K562 (cell line): ENCODE results near the gene BAIAP3. TPM values are rescaled to one million over a fixed set of nuclear protein-coding genes. Genes with fewer than 3 reads are reported as not detected.
A peak's percentile ranks its signal among the peaks of the same experiment; 100 is the strongest.

ENCODE experiments used
- AFF4 ChIP-seq: sonication (generic); formaldehyde crosslinking; IDR thresholded peaks from 2 replicates; pipeline ENCODE4 v1.8.0; 2023; ENCODE audit warnings: mild to moderate bottlenecking, missing genetic modification reagents
- ATF3 ChIP-seq, 2 experiments: fragments of 450-650 bp in 1 of 2; sonication (generic) in 1 of 2; formaldehyde crosslinking in 1 of 2; IDR thresholded peaks in 1 of 2; conservative IDR thresholded peaks in 1 of 2; 2 replicates each; pipeline versions ENCODE4 v1.6.1 to v1.8.1; 2016 to 2023; ENCODE audit warnings: mild to moderate bottlenecking in 2 of 2, moderate library complexity in 2 of 2, inconsistent platforms in 1 of 2, missing genetic modification reagents in 1 of 2
- BDP1 ChIP-seq: IDR thresholded peaks from 3 replicates; pipeline ENCODE4 v1.6.1; 2011; ENCODE audit not compliant: insufficient read length, insufficient read depth
- CXXC5 ChIP-seq: fragments of 250-450 bp; sonication (Bioruptor Pico); IDR thresholded peaks from 2 replicates; pipeline ENCODE4 v1.8.0; 2022; ENCODE audit warnings: inconsistent platforms, mild to moderate bottlenecking, moderate library complexity
- FOXA1 ChIP-seq: fragments of 450-650 bp; IDR thresholded peaks from 2 replicates; pipeline ENCODE4 v1.6.1; 2016; ENCODE audit warnings: mild to moderate bottlenecking, borderline replicate concordance
- HMG20B ChIP-seq: fragments of 250-450 bp; sonication (Bioruptor Pico); IDR thresholded peaks from 2 replicates; pipeline ENCODE4 v1.5.0; 2021; ENCODE audit warnings: mild to moderate bottlenecking
- NCOA6 ChIP-seq: fragments of 450-650 bp; IDR thresholded peaks from 2 replicates; pipeline ENCODE4 v1.6.1; 2017; ENCODE audit warnings: mild to moderate bottlenecking
- NONO ChIP-seq, 2 experiments: fragments of 200-400 bp in 1 of 2; fragments of 450-650 bp in 1 of 2; formaldehyde crosslinking in 1 of 2; IDR thresholded peaks; 2 replicates each; pipeline ENCODE4 v1.6.1; 2017; ENCODE audit warnings: low read depth in 2 of 2, mild to moderate bottlenecking in 2 of 2, moderate library complexity in 2 of 2, low read length in 1 of 2
- POLR3G ChIP-seq: IDR thresholded peaks from 2 replicates; pipeline ENCODE4 v1.6.1; 2011; ENCODE audit not compliant: insufficient read length, insufficient replicate concordance; ENCODE audit errors: extremely low read depth
- SUPT5H ChIP-seq: fragments of 450-650 bp; IDR thresholded peaks from 2 replicates; pipeline ENCODE4 v1.6.1; 2016
- THAP12 ChIP-seq: fragments of 250-450 bp; sonication (Bioruptor Pico); IDR thresholded peaks from 2 replicates; pipeline ENCODE4 v1.9.0; 2021; ENCODE audit warnings: mild to moderate bottlenecking, inconsistent platforms
- THRAP3 ChIP-seq: fragments of 450-650 bp; IDR thresholded peaks from 2 replicates; pipeline ENCODE4 v1.6.1; 2016; ENCODE audit warnings: mild to moderate bottlenecking, inconsistent platforms, borderline replicate concordance
- TOE1 ChIP-seq, 2 experiments: fragments of 450-650 bp in 1 of 2; sonication (generic) in 1 of 2; formaldehyde crosslinking in 1 of 2; IDR thresholded peaks; 2 replicates each; pipeline versions ENCODE4 v1.7.1 to v1.8.0; 2016 to 2022; ENCODE audit warnings: borderline replicate concordance in 2 of 2, mild to moderate bottlenecking in 2 of 2, antibody characterized with exemption in 1 of 2, inconsistent platforms in 1 of 2, low read depth in 1 of 2, missing genetic modification reagents in 1 of 2, moderate library complexity in 1 of 2
- ZFP30 ChIP-seq: fragments of 250-450 bp; sonication (Bioruptor Pico); IDR thresholded peaks from 2 replicates; pipeline ENCODE4 v1.8.0; 2022; ENCODE audit warnings: moderate library complexity, mild to moderate bottlenecking, inconsistent platforms, borderline replicate concordance
- ZHX1 ChIP-seq: fragments of 150-350 bp; conservative IDR thresholded peaks from 2 replicates; pipeline ENCODE4 v1.6.1; 2014; ENCODE audit warnings: low read length
- ZNF695 ChIP-seq: fragments of 450-650 bp; formaldehyde crosslinking; IDR thresholded peaks from 2 replicates; pipeline ENCODE4 v1.4.0; 2020; ENCODE audit warnings: mild to moderate bottlenecking, moderate library complexity
- ZNF77 ChIP-seq: fragments of 250-450 bp; sonication (Bioruptor Pico); IDR thresholded peaks from 2 replicates; pipeline ENCODE4 v1.5.0; 2020
- polyA plus RNA-seq, 8 experiments: library from polyadenylated mRNA; depleted of rRNA in 4 of 8; stranded (reverse) in 5 of 8; unstranded in 3 of 8; fragments of >200 nt; fragmentation: Nextera tagmentation in 2 of 8; fragmentation: Illumina TruSeq in 1 of 8; extraction: Ambion mirVana in 2 of 8; extraction: Trizol in 1 of 8; gene quantifications; 2 replicates each; pipeline versions ENCODE4 v1.2.1 to v1.2.3, GENCODE V29; 2011 to 2014; ENCODE audit warnings: inconsistent platforms in 1 of 8, missing spikeins in 1 of 8
- total RNA-seq, 7 experiments: library from RNA; depleted of rRNA in 6 of 7; stranded (reverse); fragments of >200 nt in 6 of 7; fragmentation: Illumina TruSeq in 2 of 7; extraction: Trizol in 2 of 7; gene quantifications; 2 replicates each; pipeline versions ENCODE4 v1.2.1 to v1.2.3, GENCODE V29; 2011 to 2021; ENCODE audit warnings: low replicate concordance in 1 of 7

BAIAP3 gene
- total and polyA plus RNA-seq, 9 of the 15 experiments (the other 6 are each of a cell fraction or from before 2014, with no cell fraction given), result 0.03 to 4.5 (median 0.57) TPM; not detected in 1

- TF ChIP-seq TOE1 (IDR thresholded peaks at IDR 0.05; ENCODE audit: borderline replicate concordance), result no peak
- no peak for TF ChIP-seq TOE1 (CRISPR knock-in tag; IDR thresholded peaks at IDR 0.05; ENCODE audit: borderline replicate concordance, low read depth)
- no peak for TF ChIP-seq AFF4
- 0 out of 2 replicates have a peak, but pooled peaks have one; percentile 23 for TF ChIP-seq HMG20B
- TF ChIP-seq ZHX1, result no peak
- TF ChIP-seq ZNF77 (CRISPR knock-in tag), result no peak
- TF ChIP-seq THAP12 (CRISPR knock-in tag), result no peak
- TF ChIP-seq SUPT5H, result no peak
- TF ChIP-seq NCOA6, result no peak
- peak; percentile 77; the same call in 1 of the 2 replicates for TF ChIP-seq ZNF695
- no peak for TF ChIP-seq POLR3G
- TF ChIP-seq NONO (IDR thresholded peaks at IDR 0.05; ENCODE audit: low read depth in 2 of 2, low read length in 1 of 2), result no peak
- no peak for TF ChIP-seq FOXA1
- TF ChIP-seq BDP1, result no peak
- TF ChIP-seq ATF3 (IDR thresholded peaks at IDR 0.05), result 0 out of 2 replicates have a peak, but pooled peaks have one; percentile 16
- no peak for TF ChIP-seq ATF3 (CRISPR knock-in tag; conservative IDR thresholded peaks at IDR 0.05)
- no peak for TF ChIP-seq THRAP3
- peak; percentile 98 for TF ChIP-seq CXXC5
- TF ChIP-seq ZFP30 (CRISPR knock-in tag), result no peak; the same call in 1 of the 2 replicates
Observed at GRCh38 chr16:1293921-1294656, 39.4 kb upstream of the BAIAP3 start (continued).
